Esophagus muscularis mucosa (tissue), 4 donors: ENCODE measurements around the gene SPAG16. TPM values are rescaled to one million over a fixed set of nuclear protein-coding genes. Genes with fewer than 3 reads are reported as not detected.

Experiments
- DNase-seq: peaks from one replicate; pipeline ENCODE4 v3.0.0-alpha.2; 2017; ENCODE audit errors: extremely low spot score
- H3K27ac ChIP-seq, 4 donors: fragments of 200-600 bp; sonication (generic); replicated peaks in 1 of 4; 1 replicate in 3 of 4; 2 replicates in 1 of 4; pipeline ENCODE4 v1.5.1; 2016 to 2019; ENCODE audit warnings: mild to moderate bottlenecking in 1 of 4
- H3K27me3 ChIP-seq, 4 donors: fragments of 200-600 bp; sonication (generic); one replicate each; pipeline versions ENCODE4 v1.5.1 to v1.6.0; 2016 to 2019
- H3K36me3 ChIP-seq, 4 donors: fragments of 200-600 bp; sonication (generic); one replicate each; pipeline ENCODE4 v1.5.1; 2016 to 2019
- H3K4me1 ChIP-seq, 4 donors: fragments of 200-600 bp; sonication (generic); one replicate each; pipeline ENCODE4 v1.5.1; 2016 to 2019
- H3K4me3 ChIP-seq, 4 donors: fragments of 200-600 bp; sonication (generic); 1 replicate in 2 of 4; 2 replicates in 2 of 4; pipeline ENCODE4 v1.5.1; 2016 to 2019; ENCODE audit warnings: mild to moderate bottlenecking in 4 of 4, moderate library complexity in 1 of 4
- H3K9me3 ChIP-seq, 4 donors: fragments of 200-600 bp; sonication (generic); 1 replicate in 3 of 4; 2 replicates in 1 of 4; pipeline ENCODE4 v1.5.1; 2016 to 2019
- EP300 ChIP-seq: sonication (generic); formaldehyde crosslinking; IDR thresholded peaks from one replicate; pipeline ENCODE4 v1.6.1; 2017; ENCODE audit warnings: antibody characterized with exemption
- POLR2A ChIP-seq: fragments of 450-650 bp; IDR thresholded peaks from one replicate; pipeline ENCODE4 v1.6.1; 2017; ENCODE audit warnings: antibody characterized with exemption, moderate library complexity, mild to moderate bottlenecking, low read depth
- POLR2AphosphoS5 ChIP-seq, 2 donors: sonication (generic); formaldehyde crosslinking; IDR thresholded peaks; one replicate each; pipeline ENCODE4 v1.6.1; 2017; ENCODE audit warnings: antibody characterized with exemption in 2 of 2
- WGBS: methylation state at CpG from one replicate; pipeline ENCODE4 v1.1.5; 2018; 5-methylcytosine and 5-hydroxymethylcytosine counted together
- intact Hi-C: fragments of 100-400 bp; cut with DNase I; formaldehyde crosslinking; loops from one replicate; pipeline ENCODE4 v1.15.1; 2023
- total RNA-seq, 4 donors: library from RNA; depleted of rRNA; stranded (reverse); fragments of >200 nt; gene quantifications; one replicate each; pipeline versions ENCODE4 v1.1.0 to v1.2.1, GENCODE V29; 2016
- TF ChIP-seq, protein P1 (sequence below), 3 experiments: fragments of 200-600 bp in 2 of 3; fragments of 450-650 bp in 1 of 3; sonication (generic) in 2 of 3; IDR thresholded peaks; one replicate each; pipeline ENCODE4 v1.5.1; 2017 to 2019; ENCODE audit warnings: antibody characterized with exemption in 3 of 3, mild to moderate bottlenecking in 2 of 3, moderate library complexity in 1 of 3

SPAG16 gene
- total RNA-seq, 4 donors from 2014 or later = 26.8 to 36.1 (median 31.0) TPM

DNA sequence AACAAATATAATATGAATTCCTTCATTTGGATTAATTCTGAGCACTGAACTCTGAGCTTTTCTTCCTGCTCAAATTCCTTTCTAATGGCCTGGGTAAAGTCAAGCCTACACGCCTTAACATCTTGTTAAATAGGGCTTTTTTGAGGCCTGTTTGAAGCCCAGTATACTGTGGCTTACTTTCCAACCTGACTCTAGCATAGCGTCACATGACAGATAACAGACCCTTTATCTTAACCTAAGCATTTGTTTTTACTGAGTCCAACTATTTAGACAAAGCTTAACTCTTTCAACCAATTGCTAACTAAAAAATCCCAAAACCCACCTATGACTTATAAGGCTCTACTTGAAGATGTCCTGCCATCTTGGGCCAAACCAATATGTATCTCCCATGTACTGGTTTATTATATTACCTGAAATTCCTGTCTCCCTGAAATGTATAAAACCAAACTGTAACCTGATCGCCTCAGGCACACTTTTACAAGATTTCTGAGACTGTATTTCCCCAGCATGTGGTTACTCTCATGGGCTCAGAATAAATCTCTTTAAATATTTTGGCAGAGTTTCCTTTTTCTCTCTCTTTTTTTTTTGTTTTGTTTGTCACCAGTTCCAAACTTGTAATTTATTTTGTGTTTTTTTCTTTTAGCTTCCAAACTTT is 855.5 kb downstream of the SPAG16 start:
- intact Hi-C loops = no loop called here
- Histone ChIP-seq H3K27me3 (no peaks in the 10 kb centered on the region), H3K36me3 (no peaks in the 10 kb centered on the region), H3K27ac (no peak overlapping the region), H3K4me3 (no peak overlapping the region), H3K4me1 (no peaks in the 10 kb centered on the region), H3K9me3 (no peaks in the 10 kb centered on the region)
- TF ChIP-seq, protein P1, sequence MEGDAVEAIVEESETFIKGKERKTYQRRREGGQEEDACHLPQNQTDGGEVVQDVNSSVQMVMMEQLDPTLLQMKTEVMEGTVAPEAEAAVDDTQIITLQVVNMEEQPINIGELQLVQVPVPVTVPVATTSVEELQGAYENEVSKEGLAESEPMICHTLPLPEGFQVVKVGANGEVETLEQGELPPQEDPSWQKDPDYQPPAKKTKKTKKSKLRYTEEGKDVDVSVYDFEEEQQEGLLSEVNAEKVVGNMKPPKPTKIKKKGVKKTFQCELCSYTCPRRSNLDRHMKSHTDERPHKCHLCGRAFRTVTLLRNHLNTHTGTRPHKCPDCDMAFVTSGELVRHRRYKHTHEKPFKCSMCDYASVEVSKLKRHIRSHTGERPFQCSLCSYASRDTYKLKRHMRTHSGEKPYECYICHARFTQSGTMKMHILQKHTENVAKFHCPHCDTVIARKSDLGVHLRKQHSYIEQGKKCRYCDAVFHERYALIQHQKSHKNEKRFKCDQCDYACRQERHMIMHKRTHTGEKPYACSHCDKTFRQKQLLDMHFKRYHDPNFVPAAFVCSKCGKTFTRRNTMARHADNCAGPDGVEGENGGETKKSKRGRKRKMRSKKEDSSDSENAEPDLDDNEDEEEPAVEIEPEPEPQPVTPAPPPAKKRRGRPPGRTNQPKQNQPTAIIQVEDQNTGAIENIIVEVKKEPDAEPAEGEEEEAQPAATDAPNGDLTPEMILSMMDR (IDR thresholded peaks at IDR 0.05) = no peak
- no peak for TF ChIP-seq POLR2A
- DNase-seq = no peak
- WGBS = 53% methylated on average over 3 of the region's 3 CpGs

DNA sequence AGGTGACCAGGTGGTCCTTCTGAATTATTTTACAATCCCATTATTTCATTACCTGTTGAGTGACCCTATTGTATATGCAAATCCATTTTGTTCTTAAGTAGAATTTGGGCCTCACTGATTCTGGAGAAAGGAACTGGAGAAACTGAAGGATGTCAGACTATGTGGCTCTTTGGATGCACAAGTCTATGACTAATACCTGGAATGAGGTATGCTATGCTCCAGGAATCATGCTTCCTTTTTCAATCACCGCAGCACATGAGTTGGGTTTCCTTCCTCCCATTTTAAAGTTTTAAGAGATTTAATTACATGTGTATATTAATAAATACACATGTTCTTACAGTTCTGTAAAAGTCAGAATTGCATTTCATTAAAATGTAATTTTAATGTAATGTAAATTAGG is 872.7 kb downstream of the SPAG16 start:
- no peaks in the 10 kb centered on the region for H3K27me3 ChIP-seq
- H3K27ac ChIP-seq = no peak overlapping the region
- no peaks in the 10 kb centered on the region for H3K36me3 ChIP-seq
- no peak for DNase-seq
- no peaks in the 10 kb centered on the region for H3K9me3 ChIP-seq
- no peak overlapping the region for H3K4me3 ChIP-seq
- no peaks in the 10 kb centered on the region for H3K4me1 ChIP-seq
- TF ChIP-seq POLR2A (no peak), POLR2AphosphoS5 (IDR thresholded peaks at IDR 0.05) (no peak), EP300 (no peak)
- TF ChIP-seq, protein P1 (IDR thresholded peaks at IDR 0.05) = no peak
- 97% methylated on average over 1 of the region's 1 CpG for WGBS
- intact Hi-C loops = no loop called here

DNA sequence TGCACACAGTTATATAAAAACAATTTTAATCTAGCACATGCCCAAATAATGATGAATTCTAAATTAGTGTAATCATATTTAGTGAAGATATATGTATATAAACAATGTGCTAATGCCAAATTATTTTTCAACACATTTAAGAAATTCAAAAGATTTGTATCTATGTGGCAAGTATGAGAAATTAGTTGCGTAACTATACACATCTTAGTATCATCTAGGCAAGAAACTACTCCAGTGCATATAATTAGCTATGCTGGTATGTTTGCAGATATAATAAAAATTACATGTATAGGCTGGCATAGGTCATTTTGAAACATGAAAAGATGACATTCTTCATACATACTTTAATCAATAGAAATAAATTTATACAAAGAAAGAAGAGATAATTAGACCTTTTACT is 874.6 kb downstream of the SPAG16 start:
- Histone ChIP-seq H3K4me3 (no peak overlapping the region), H3K27me3 (no peaks in the 10 kb centered on the region), H3K36me3 (no peaks in the 10 kb centered on the region), H3K4me1 (no peaks in the 10 kb centered on the region), H3K9me3 (no peaks in the 10 kb centered on the region), H3K27ac (no peak overlapping the region)
- 100% methylated on average over 1 of the region's 1 CpG for WGBS
- intact Hi-C loops = no loop called here
- TF ChIP-seq POLR2AphosphoS5 (IDR thresholded peaks at IDR 0.05) (no peak), POLR2A (no peak), EP300 (no peak)
- TF ChIP-seq, protein P1 (IDR thresholded peaks at IDR 0.05) = no peak
- no peak for DNase-seq

DNA sequence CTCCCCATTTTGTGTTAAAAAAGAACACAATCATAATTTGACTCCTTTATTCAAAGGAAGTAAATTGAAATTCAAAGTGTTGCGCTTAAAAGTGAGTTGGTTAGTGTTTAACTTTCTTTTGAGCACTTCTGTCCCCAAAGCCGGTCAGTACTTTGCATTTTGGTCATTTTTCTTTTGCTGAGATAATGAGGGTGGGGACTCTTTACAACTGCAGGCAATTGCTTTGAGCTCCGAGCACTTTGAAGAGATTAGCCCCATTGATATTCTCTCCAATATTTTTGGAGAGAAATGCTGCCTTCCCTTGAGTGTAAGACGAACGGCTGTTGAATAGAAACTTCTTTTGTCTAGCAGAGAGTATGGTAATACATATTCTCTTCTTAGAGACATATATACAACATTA is 885.0 kb downstream of the SPAG16 start:
- intact Hi-C loops = no loop called here
- Histone ChIP-seq H3K4me3 (no peak overlapping the region), H3K4me1 (no peaks in the 10 kb centered on the region), H3K36me3 (no peaks in the 10 kb centered on the region), H3K27ac (no peak overlapping the region), H3K9me3 (no peaks in the 10 kb centered on the region), H3K27me3 (no peaks in the 10 kb centered on the region)
- 88% methylated on average over 5 of the region's 5 CpGs for WGBS
- DNase-seq = no peak
- TF ChIP-seq POLR2AphosphoS5 (IDR thresholded peaks at IDR 0.05) (no peak), POLR2A (no peak), EP300 (no peak)
- TF ChIP-seq, protein P1 (IDR thresholded peaks at IDR 0.05) = no peak

DNA sequence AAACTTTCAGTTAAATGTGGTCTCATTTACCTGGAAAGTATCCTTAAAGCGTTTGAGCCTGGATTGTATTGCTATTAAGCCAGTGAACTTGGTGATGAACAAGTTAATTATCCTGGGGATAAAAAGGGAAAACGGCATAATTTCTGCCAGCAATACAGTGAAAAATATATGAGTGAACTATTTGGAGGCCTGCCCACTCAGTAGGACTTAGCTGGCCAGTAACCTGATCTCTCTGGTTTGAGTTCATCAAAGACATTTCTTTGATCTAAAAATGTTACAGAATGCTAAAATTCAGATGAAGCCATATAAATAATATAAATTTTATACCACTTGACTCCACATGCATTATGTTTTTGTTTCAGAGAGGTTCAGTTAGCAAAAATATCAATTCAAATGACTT is 885.5 kb downstream of the SPAG16 start:
- no peak for DNase-seq
- Histone ChIP-seq H3K4me3 (no peak overlapping the region), H3K27me3 (no peaks in the 10 kb centered on the region), H3K9me3 (no peaks in the 10 kb centered on the region), H3K4me1 (no peaks in the 10 kb centered on the region), H3K27ac (no peak overlapping the region), H3K36me3 (no peaks in the 10 kb centered on the region)
- TF ChIP-seq POLR2AphosphoS5 (IDR thresholded peaks at IDR 0.05) (no peak), EP300 (no peak), POLR2A (no peak)
- TF ChIP-seq, protein P1 (IDR thresholded peaks at IDR 0.05) = no peak
- intact Hi-C loops = no loop called here
- 55% methylated on average over 2 of the region's 2 CpGs for WGBS
